ENCODE data around the gene LAGE3.

DNA sequence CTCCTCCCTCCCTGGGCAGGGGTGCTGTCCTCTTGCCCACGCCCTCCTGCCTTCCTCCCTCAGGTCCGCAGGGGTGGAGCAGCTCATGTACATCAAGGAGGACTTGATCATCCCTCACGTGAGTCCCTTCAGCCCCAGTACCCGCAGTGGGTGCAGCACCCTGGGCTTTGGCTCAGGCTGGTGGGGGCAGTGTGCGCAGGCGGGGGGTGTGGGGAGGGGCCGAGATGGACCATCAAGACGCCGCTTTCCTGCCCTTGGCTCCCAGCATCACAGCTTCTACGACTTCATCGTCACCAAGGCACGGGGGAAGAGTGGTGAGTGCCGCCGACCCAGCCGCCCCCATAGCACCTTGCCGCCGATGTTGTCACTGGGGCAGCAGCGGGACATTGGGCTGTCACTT is 29.5 kb downstream of the LAGE3 start:
- TF ChIP-seq, protein P1, sequence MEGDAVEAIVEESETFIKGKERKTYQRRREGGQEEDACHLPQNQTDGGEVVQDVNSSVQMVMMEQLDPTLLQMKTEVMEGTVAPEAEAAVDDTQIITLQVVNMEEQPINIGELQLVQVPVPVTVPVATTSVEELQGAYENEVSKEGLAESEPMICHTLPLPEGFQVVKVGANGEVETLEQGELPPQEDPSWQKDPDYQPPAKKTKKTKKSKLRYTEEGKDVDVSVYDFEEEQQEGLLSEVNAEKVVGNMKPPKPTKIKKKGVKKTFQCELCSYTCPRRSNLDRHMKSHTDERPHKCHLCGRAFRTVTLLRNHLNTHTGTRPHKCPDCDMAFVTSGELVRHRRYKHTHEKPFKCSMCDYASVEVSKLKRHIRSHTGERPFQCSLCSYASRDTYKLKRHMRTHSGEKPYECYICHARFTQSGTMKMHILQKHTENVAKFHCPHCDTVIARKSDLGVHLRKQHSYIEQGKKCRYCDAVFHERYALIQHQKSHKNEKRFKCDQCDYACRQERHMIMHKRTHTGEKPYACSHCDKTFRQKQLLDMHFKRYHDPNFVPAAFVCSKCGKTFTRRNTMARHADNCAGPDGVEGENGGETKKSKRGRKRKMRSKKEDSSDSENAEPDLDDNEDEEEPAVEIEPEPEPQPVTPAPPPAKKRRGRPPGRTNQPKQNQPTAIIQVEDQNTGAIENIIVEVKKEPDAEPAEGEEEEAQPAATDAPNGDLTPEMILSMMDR (IDR thresholded peaks at IDR 0.05) = no peak
- no peak for TF ChIP-seq POLR2A (IDR thresholded peaks at IDR 0.05)
